Hematopoietic multipotent progenitor cell treated with erythropoietin and hydrocortisone succinate and interleukin-3 and kit ligand, for 15 days (in vitro differentiated cells): ENCODE data around the gene FAM193A.
"Not testable (repeated sequence)": the region's sequence is repeated elsewhere in the genome, so short reads cannot be mapped to it uniquely, and the experiment has no call there.

Experiments
- DNase-seq: peaks from one replicate; pipeline ENCODE4 v3.0.0-alpha.2; 2015; ENCODE audit warnings: low spot score

The FAM193A gene

DNA sequence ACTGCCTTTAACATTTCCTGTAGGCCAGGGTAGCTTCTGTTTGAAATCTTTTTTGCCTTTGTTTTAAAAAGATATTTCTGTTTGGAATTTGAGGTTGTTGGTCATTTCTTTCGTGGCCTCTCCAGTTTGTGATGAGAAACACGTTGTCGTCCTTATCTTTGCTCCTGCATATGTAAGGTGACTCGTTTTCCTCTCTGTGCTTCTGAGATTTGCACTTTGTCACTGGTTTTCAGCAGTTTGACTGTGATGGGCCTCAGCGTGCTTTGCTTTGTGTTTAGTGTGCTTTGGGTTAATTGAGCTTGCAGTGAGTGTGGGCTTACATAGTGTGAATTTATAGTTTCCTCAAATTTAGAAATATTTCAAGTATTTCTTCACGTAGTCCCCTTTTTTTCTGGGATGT lies 81.5 kb downstream of the FAM193A start:
- DNase-seq = no peak

DNA sequence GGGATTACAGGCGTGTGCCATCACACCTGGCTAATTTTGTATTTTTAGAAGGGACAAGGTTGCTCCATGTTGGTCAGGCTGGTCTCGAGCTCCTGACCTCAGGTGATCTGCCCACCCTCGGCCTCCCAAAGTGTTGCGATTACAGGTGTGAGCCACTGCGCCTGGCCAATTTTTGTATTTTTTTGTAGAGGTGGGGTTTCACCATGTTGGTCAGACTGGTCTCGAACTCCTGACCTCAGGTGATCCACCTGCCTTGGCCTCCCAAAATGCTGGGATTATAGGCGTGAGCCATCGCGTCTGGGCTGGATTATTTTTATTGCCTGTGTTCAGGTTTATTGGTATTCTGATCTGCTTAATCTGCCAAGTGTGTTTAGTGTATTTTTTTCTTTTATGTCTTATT lies 82.3 kb downstream of the FAM193A start:
- DNase-seq = not testable (repeated sequence)

DNA sequence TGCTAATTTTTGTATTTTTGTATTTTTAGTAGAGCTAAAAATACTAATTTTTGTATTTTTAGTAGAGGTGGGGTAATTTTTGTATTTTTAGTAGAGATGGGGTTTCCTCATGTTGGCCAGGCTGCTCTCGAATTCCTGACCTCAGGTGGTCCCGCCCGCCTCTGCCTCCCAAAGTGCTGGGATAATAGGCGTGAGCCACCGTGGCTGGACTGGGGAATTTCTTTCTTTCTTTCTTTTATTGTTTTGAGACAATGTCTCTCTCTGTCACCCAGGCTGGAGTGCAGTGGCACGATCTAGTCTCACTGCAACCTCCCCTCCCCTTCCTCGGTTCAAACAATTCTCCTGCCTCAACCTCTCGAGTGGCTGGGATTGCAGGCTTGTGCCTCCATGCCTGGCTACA lies 83.0 kb downstream of the FAM193A start:
- no peak for DNase-seq

DNA sequence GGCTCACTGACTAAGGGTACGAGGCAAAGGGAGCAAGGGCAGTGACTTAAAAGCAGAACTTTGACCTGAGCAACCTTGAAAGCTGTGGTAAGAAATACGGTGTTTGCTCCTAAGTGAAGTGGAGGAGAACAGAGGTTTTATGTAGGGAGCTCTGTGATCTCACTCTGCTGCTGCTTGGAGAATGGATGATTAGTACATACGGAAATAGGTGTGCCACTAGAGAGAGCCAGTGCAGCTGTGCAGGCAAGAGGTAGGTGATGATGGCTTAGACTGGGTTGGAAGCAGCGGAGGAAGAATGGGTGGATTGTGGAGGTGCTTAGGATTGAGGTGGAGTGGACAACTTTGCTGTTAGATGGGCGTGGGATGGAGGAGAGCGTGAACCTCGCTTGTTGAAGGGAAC lies 85.0 kb downstream of the FAM193A start:
- DNase-seq = no peak

DNA sequence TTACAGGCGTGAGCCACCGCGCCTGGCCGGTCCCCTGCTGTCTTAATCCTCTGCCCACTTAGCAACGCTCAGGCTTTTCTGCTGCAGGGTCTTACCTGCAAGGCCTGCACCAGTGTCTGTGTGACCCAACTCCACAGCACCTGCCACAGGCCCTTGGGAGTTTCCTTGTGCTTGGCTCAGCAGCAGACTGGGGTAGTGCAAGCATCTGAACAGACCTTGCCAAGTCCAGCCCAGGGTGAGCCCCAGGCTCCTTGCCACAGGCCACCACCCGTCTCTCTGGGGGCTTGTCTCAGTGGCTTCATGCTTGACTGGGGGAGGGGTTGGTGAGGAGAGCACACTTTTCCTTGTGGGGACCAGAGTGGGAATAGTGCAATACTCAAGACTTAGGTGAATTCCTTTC lies 87.0 kb downstream of the FAM193A start:
- DNase-seq = no peak

DNA sequence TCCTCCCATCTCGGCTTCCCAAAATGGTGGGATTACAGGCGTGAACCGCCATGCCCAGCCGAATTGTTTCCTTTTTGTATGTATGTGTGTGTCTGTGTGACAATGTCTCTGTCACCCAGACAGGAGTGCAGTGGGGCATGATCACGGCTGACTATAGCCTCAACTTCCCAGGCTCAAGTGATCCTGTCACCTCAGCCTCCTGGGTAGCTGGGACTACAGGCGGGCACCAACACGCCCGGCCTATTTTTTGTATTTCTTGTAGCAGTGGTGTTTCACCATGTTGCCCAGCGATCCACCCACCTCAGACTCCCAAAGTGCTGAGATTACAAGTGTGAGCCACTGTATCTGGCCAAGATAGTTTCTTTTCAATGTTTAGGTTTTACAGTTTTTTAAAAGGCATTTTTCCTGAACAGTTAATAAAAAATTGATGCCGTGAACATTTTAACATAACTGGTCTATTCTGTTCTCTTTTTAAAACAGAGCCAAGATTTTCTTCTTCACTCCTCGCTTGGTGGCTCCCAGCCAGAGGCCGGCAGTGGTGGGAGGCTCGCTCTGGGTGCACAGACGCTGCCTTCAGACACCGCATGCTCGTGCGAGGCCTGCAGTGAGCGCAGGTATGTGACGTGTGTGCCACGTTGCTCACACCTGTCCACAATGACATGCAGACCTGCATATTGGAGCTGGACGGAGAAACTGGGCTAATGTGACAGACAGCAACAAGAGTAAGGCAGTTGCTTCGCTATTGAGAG lies 88.5 kb downstream of the FAM193A start:
- DNase-seq = no peak

DNA sequence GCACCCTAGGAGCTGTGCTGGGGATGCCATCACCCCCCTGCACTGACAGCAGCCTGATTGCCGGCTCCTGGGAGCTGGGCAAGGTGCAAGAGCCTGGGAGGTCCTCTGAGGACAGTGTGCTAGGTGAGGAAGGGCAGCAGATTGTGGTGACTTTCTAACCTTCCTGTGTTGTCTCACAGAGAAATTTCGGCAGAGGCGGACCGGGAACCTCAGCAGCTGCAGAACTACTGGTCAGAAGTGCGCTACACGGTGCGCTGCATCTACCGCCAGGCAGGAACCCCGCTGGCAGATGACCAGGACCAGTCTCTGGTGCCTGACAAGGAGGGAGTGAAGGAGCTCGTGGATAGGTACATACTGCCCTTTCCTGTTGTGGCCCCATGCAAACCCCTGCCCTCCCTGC lies 89.8 kb downstream of the FAM193A start:
- no peak for DNase-seq

DNA sequence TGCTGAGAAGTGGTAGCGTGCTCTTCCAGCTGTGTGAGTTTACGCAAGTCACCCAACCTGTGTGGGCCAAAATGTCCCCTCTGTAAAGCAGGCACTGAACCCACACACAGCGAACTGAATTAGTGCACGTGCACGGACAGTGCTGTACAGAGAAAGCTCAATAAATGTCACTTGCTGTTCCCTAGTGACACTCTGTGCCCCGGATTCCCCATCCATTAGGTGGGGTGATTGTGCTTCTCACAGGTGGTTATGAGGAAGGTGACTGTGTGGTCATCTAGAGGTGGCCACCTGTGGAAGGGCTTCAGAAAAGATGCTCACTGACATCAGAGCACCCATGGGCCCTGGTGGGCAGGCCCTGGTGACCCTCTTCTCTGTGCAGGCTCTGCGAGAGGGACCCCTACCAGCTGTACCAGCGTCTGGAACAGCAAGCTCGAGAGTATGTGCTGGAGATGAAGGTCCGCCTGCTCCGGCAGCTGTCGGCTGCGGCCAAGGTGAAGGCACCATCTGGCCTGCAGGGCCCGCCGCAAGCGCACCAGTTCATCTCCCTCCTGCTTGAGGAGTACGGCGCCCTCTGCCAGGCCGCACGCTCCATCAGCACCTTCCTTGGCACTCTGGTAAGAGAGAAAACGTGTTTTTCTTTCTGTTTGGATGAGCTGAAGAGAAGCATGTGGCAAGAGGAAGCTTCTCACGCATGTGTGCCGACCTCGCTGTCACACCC lies 94.3 kb downstream of the FAM193A start:
- no peak for DNase-seq

DNA sequence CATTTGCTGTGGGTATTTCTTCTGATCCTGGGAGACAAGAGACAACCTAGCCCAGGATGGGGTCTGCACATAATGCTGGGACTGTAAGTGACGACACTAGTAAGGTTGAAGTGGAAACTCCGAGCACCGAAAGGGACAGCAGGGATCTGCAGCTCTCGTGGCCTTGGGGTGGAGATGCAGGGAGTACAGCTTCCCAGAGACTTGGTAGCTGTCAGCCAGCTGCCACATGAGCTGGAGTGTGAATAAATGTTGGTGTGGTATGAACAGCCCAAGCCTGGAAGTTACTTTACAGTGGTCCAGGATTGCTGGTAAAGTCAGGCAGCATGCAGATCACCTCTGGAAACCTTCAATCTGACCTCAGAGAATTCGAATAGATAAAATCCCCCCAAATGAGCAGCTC lies 97.6 kb downstream of the FAM193A start:
- no peak for DNase-seq

DNA sequence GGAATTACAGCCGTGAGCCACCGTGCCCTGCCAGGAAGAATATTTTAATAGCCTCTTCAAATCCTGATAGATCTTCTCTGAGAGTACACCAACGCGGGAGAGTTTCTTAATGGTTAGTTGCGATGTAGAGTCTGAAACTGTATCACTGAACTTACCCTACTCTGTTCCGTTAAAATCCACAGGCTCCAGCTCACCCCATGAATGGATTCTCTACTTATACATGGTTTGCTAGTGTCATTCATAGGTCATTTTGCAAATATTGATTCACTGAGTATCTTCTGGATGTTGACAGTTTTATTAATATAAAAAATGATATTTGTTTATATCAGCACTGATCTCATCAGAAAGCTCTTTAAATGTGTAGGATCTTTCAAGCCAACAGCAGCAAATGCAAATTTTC lies 99.9 kb downstream of the FAM193A start:
- DNase-seq = no peak

DNA sequence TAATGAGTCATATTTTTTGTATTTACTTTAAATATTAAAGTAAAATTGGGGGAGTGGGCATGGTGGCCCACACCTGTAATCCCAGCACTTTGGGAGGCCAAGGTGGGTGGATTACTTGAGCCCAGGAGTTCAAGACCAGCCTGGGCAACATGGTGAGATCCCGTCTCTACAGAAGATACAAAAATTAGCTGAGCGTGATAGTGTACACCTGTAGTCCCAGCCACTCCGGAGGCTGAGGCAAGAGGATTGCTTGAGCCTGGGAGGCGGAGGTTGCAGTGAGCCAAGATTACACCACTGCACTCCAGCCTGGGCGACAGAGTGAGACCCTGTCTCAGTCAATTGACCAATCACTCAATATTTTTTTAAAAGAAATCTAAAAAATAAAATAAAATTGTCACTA lies 100.5 kb downstream of the FAM193A start:
- DNase-seq = not testable (repeated sequence)

DNA sequence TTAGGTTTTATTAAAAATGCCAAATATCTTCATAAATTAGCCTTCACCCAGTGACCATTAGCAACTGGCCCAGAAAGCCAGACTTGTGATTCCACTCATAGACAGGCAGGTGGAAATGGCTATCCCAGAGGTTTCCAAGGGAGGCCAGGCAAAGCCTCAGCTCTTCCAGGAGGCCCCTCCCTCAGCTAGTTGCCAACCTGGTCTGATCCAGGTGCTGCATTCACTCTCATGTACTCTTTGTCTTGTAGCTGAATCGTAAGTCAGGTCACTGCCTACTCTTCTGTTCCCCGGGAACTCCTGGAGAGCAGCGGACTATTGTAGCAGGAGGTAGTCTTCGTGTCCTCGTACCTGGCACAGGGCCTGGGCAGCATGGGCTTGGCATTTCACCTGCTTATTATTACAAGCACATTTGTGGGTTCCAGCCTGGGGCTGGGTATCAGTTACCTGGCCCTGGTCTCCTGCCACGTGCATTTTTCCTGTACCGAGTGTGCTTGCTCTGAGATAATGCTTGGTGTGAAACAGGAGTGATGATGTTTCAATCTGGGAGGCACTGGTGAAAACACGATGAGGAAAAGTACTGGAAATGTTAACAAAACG lies 101.6 kb downstream of the FAM193A start:
- DNase-seq = no peak

DNA sequence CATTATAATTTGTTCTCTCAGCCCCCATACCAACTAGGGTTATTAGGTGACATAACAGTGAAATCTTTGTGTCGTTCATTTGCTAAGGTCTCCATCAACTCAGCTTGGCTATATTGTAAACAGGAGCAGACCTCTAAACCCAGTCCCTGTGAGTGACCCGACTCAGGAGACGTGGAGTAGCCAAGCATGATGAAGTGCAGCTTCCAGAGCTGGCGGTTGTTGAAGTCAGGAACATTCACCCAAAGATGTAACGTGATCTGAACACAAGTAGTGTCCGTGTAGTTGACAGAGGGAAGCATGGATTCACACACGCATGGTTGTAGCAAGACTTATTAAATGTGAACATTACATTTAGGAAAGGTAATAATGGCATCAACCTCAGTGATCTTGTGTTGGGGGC lies 102.3 kb downstream of the FAM193A start:
- no peak for DNase-seq

DNA sequence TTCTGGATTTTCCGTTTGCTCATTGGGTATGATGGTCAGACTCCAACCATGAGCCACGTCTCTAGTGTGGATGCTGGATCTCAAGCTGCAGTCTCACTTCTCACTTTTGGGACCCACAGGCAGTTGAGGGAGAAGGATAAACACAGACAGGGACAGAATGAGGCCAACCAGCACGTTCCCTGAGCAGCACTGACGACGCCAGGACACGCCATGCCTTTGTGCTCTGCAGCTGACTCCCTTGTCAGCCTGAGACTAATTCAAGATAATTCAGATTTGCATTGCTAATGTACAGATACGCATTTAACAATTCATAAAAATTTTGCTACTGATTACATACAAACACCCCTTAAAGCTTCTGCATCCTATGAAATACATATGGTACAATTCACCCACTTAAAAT lies 106.5 kb downstream of the FAM193A start:
- DNase-seq = no peak

DNA sequence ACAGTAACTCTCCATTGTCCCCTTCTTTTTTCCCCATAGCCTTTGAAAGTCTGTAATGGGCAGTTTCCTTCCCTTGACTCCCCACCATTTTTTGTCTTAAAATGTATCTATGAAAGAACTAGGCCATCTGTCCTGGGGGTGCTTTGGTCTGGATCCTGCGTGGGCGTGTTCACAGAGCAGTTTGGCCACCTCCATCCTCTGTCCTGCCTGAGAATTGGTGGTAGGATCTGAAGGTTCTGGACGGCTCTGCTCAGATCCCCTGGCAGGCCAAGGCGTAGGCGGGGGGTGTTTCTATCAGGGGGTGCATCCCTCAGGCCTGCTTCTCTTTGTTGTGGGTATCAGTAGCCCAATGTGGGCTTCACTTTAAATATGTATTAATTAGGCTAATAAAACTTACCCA lies 107.1 kb downstream of the FAM193A start:
- no peak for DNase-seq

DNA sequence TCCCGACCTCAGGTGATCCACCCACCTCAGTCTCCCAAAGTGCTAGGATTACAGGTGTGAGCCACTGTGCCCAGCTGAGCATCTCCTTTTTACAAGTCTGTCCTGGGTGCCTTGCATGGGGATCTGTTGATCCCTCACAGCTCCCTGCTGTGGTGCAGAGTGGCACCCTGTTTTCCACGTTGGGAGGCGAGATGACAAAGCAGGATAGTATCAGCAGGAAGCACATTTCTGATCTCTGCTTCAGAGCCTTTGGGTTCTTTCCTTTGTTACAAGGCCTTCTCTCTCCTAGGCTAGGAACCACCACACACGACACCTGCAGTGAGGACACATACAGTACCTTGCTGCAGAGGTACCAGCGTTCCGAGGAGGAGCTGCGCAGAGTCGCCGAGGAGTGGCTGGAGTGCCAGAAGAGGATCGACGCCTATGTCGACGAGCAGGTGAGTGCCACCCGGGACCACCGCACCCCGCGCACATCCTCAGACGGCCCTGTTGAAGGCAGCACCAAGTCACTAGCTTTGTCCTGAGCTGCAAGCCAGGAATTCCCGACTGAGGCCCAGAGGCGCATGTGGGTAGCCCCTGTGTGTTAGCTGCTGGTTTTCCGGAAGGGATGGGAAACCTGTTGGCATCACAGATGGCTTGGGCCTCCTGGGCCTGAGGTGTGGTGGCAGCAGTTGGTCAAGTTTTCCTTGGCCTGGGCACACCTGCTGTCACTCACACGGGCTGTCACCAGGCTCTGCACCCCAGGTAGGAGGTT lies 110.1 kb downstream of the FAM193A start:
- no peak for DNase-seq

DNA sequence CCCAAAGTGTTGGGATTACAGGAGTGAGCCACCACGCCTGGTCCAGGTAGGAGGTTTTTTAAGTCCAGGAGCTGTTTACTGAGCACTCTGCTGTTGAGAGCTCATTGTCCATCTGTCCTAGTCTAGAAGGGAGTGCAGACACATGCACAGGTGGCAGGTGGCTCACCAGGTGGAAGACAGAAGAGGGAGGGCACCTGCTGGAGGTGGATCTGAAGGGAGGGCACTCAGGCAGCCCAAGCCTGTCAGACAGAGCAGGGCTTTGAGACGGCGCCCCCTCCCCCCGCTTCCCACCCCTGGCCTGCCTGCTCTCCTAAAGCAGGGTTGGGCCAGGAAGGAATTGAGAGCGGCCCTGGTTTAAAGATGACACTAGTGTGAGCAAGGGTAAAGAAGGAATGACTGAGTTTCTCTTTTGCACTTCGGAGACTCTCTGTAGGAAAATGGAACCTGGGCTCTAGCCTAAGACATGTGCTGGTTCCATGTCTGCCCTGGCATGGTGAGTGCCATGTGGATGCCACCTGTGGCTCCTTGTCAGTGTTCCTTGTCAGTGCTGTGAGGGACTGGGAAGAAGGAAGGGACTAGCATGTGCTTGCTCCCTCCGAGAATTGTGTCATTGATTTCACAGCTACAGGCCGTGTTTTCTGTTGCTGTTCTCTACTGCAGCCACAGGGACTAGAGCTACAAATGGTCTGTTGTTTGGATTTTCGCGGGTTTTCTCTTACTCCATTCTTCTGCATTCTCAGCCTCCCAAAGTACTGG lies 111.1 kb downstream of the FAM193A start:
- no peak for DNase-seq

DNA sequence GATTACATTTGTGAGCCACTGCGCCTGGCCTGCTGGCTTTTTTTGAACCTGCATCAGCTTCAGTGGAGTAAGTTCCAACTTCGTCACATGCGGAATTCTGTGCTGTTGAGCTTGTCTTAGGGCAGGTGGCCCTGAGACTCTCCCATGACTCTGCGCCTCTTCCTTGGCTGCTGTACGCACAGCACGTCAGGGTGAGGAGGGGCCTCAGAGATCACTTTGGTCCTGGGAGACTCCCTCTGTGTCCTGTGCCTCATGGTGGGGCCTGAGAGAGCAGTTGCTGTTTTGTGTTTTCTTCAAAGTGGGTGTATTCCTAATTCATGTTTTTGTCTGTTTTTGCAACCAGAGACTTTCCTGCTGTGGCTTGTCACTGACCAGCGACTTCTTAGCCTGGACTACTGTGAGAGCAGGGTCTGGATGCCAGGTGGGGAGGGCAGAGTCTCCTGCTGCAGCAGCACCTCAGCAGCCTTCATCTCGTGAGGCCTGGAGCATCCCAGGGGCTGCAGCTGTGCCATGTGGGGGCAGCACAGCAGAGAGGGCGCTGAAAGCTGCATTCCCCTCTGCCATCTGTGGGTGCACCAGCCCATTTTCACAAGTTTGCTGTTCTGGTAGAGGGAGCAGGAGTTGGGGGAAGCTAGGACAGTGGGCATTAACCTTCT lies 111.8 kb downstream of the FAM193A start:
- DNase-seq = no peak

DNA sequence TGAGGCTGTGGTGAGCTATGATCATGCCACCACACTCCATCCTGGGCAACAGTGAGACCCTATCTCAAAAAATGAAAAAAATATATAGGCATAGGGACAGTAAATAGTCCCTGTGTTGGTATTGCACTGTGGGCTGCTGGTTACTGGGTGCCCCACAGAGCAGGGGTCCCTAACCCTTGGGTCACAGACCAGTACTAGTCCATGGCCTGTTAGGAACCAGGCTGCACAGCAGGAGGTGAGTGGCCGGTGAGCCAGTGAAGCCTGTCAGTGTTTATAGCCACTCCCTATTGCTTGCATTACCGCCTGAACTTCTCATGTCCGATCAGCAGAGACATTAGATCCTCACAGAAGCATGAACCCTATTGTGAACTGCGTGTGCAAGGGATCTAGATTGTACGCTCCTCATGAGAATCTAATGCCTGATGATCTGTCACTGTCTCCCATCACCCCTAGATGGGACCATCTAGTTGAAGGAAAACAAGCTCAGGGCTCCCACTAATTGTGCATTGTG lies 113.2 kb downstream of the FAM193A start:
- no peak for DNase-seq

DNA sequence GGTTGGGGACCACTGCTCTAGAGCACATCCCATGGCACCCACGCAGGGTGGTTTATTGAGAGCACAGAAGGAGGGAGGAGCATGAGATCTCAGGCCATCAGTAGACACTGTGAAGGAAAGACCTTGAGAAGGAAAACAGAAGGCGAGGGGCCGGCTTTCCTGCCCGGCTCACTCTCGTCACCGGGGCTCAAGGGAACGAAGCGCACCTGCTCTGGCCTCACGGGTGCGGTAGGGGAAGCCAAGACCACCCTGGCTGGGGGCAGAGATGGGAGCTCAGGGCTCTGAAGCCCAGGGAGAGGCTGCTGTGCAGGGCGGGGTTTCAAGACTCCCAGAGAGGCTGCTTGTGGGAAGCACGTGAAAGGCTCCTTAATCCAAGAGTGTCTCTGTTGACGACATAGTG lies 113.8 kb downstream of the FAM193A start:
- no peak for DNase-seq

DNA sequence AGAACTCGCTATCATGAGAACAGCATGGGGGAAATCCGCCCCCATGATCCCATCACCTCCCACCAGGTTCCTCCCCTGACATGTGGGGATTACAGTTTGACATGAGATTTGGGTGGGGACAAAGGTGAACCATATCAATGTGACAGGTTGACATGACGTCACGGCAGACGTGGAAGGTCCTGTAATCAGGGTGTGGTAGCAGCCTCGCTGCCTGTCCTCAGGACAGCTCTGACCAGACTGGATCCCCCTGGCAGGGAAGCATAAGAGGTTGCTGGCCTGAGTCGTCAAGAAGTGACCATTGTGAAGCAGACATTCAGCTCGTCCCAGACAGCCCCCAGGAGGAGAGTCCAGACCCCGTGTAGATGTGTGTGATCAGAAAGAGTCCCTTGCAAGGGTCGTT lies 115.1 kb downstream of the FAM193A start:
- no peak for DNase-seq
